NT2/D1 (cell line): ENCODE measurements around the gene PIK3R1.

Experiments
- YY1 ChIP-seq: IDR thresholded peaks from 2 replicates; pipeline ENCODE4 v1.6.1; 2011; ENCODE audit not compliant: insufficient read length, insufficient read depth
- ZNF274 ChIP-seq: IDR thresholded peaks from 2 replicates; pipeline ENCODE4 v1.6.1; 2011; ENCODE audit warnings: mild to moderate bottlenecking, low read depth, low read length

DNA sequence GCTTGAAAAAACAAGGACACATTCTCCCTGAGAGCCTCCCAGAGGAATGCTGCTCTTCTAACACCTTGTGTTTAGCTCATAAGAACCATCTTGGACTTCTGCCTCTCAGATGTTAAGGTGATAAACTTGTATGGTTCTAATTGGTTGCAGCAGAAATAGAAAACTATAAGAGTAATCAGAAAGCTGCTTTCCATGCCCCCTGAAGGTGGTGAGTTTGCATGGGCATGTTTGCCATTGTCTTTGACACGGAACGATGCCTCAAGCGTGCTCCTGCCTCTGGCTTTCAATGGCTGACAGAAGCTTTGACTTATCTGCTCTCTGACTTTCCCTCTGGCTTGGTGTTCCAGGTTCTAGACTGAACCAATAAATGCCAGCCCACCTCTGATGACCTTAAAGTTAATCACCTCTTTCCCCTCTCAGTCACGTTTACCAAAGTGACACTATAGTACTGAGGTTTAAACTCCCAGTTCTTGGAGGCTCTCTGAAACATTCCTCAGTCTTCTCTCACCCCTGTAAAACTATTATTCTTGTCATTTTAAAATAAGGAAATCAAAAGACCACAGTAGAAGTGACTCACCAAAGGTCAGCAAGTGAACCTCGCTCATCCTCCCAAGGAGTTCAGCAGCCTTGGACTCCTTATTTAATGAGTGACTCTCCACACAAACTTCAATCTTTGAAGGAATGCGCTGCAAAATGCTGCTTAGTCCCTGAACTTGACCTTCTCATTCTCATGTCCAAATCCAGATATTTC lies 103.6 kb downstream of the PIK3R1 start:
- TF ChIP-seq ZNF274 (no peak), YY1 (no peak)
